K562 (cell line): ENCODE results near the gene GDAP1L1. TPM values are rescaled to one million over a fixed set of nuclear protein-coding genes. Genes with fewer than 3 reads are reported as not detected.

Source experiments
- DNMT1 ChIP-seq: fragments of 450-650 bp; IDR thresholded peaks from 2 replicates; pipeline ENCODE4 v1.6.1; 2016; ENCODE audit warnings: antibody characterized with exemption, mild to moderate bottlenecking
- ELF4 ChIP-seq: fragments of 450-650 bp; formaldehyde crosslinking; IDR thresholded peaks from 2 replicates; pipeline ENCODE4 v1.4.0; 2022; ENCODE audit warnings: missing genetic modification characterization
- ETS2 ChIP-seq: IDR thresholded peaks from 2 replicates; pipeline ENCODE4 v1.6.1; 2016; ENCODE audit warnings: borderline replicate concordance, missing genetic modification characterization, mild to moderate bottlenecking, moderate library complexity, missing compliant biosample characterization; ENCODE audit not compliant: poor library complexity, severe bottlenecking
- HDAC1 ChIP-seq, 2 experiments: fragments of 450-650 bp; IDR thresholded peaks; 2 replicates each; pipeline ENCODE4 v1.6.1; 2016 to 2017; ENCODE audit warnings: inconsistent platforms in 1 of 2, mild to moderate bottlenecking in 1 of 2, moderate library complexity in 1 of 2
- HDAC6 ChIP-seq: IDR thresholded peaks from 2 replicates; pipeline ENCODE4 v1.6.1; 2012; ENCODE audit warnings: low read depth, mild to moderate bottlenecking, control low read depth, inconsistent platforms, low read length, moderate library complexity
- ILK ChIP-seq: fragments of 450-650 bp; IDR thresholded peaks from 2 replicates; pipeline ENCODE4 v1.6.1; 2016; ENCODE audit warnings: missing genetic modification characterization, low read depth, mild to moderate bottlenecking, missing compliant biosample characterization, moderate library complexity, borderline replicate concordance
- MCM5 ChIP-seq: fragments of 450-650 bp; IDR thresholded peaks from 2 replicates; pipeline ENCODE4 v1.6.1; 2016; ENCODE audit warnings: low read depth
- NFRKB ChIP-seq: fragments of 450-650 bp; IDR thresholded peaks from 2 replicates; pipeline ENCODE4 v1.6.1; 2016; ENCODE audit warnings: low read depth
- PHB2 ChIP-seq: fragments of 450-650 bp; IDR thresholded peaks from 2 replicates; pipeline ENCODE4 v1.6.1; 2017; ENCODE audit warnings: low read depth
- POLR3G ChIP-seq: IDR thresholded peaks from 2 replicates; pipeline ENCODE4 v1.6.1; 2011; ENCODE audit not compliant: insufficient read length, insufficient replicate concordance; ENCODE audit errors: extremely low read depth
- SMARCC2 ChIP-seq: fragments of 450-650 bp; IDR thresholded peaks from 2 replicates; pipeline ENCODE4 v1.6.1; 2017; ENCODE audit warnings: antibody characterized with exemption, moderate library complexity, mild to moderate bottlenecking, low read depth
- XRCC3 ChIP-seq: fragments of 450-650 bp; IDR thresholded peaks from 2 replicates; pipeline ENCODE4 v1.6.1; 2017; ENCODE audit warnings: mild to moderate bottlenecking, moderate library complexity
- ZBTB2 ChIP-seq: fragments of 450-650 bp; IDR thresholded peaks from 2 replicates; pipeline ENCODE4 v1.6.1; 2016; ENCODE audit warnings: antibody characterized with exemption
- ZNF41 ChIP-seq: fragments of 250-450 bp; sonication (Bioruptor Pico); conservative IDR thresholded peaks from 2 replicates; pipeline ENCODE4 v1.4.0; 2020; ENCODE audit warnings: mild to moderate bottlenecking
- ZNF436 ChIP-seq: fragments of 250-450, 450-650 bp; sonication (Bioruptor Pico); formaldehyde crosslinking; IDR thresholded peaks from 2 replicates; pipeline ENCODE4 v1.7.0; 2020; ENCODE audit warnings: mild to moderate bottlenecking
- polyA plus RNA-seq, 8 experiments: library from polyadenylated mRNA; depleted of rRNA in 4 of 8; stranded (reverse) in 5 of 8; unstranded in 3 of 8; fragments of >200 nt; fragmentation: Nextera tagmentation in 2 of 8; fragmentation: Illumina TruSeq in 1 of 8; extraction: Ambion mirVana in 2 of 8; extraction: Trizol in 1 of 8; gene quantifications; 2 replicates each; pipeline versions ENCODE4 v1.2.1 to v1.2.3, GENCODE V29; 2011 to 2014; ENCODE audit warnings: inconsistent platforms in 1 of 8, missing spikeins in 1 of 8
- total RNA-seq, 7 experiments: library from RNA; depleted of rRNA in 6 of 7; stranded (reverse); fragments of >200 nt in 6 of 7; fragmentation: Illumina TruSeq in 2 of 7; extraction: Trizol in 2 of 7; gene quantifications; 2 replicates each; pipeline versions ENCODE4 v1.2.1 to v1.2.3, GENCODE V29; 2011 to 2021; ENCODE audit warnings: low replicate concordance in 1 of 7
- TF ChIP-seq, protein P1 (sequence below): fragments of 450-650 bp; IDR thresholded peaks from 2 replicates; pipeline ENCODE4 v1.6.1; 2016; ENCODE audit warnings: low read depth
- TF ChIP-seq, protein P2 (sequence below): fragments of 450-650 bp; formaldehyde crosslinking; IDR thresholded peaks from 2 replicates; pipeline ENCODE4 v1.4.0; 2020; ENCODE audit warnings: mild to moderate bottlenecking

The GDAP1L1 gene
- total and polyA plus RNA-seq, 9 of the 15 experiments (the other 6 are each of a cell fraction or from before 2014, with no cell fraction given) = 0.06 to 0.40 (median 0.19) TPM; not detected in 5

GRCh38 chr20:44209686-44210405 is 37.3 kb upstream of the GDAP1L1 start (continued):
- TF ChIP-seq ZBTB2 (no peak), HDAC1 (IDR thresholded peaks at IDR 0.05) (no peak), ZNF41 (CRISPR knock-in tag) (no peak), SMARCC2 (peak; percentile 26), HDAC6 (no peak), POLR3G (no peak), ZNF436 (CRISPR knock-in tag) (no peak), XRCC3 (no peak), NFRKB (no peak), ETS2 (tag) (no peak), DNMT1 (0 out of 2 replicates have a peak, but pooled peaks have one; percentile 63), PHB2 (no peak), ILK (no peak), MCM5 (no peak), ELF4 (CRISPR knock-in tag) (no peak)
- TF ChIP-seq, protein P1, sequence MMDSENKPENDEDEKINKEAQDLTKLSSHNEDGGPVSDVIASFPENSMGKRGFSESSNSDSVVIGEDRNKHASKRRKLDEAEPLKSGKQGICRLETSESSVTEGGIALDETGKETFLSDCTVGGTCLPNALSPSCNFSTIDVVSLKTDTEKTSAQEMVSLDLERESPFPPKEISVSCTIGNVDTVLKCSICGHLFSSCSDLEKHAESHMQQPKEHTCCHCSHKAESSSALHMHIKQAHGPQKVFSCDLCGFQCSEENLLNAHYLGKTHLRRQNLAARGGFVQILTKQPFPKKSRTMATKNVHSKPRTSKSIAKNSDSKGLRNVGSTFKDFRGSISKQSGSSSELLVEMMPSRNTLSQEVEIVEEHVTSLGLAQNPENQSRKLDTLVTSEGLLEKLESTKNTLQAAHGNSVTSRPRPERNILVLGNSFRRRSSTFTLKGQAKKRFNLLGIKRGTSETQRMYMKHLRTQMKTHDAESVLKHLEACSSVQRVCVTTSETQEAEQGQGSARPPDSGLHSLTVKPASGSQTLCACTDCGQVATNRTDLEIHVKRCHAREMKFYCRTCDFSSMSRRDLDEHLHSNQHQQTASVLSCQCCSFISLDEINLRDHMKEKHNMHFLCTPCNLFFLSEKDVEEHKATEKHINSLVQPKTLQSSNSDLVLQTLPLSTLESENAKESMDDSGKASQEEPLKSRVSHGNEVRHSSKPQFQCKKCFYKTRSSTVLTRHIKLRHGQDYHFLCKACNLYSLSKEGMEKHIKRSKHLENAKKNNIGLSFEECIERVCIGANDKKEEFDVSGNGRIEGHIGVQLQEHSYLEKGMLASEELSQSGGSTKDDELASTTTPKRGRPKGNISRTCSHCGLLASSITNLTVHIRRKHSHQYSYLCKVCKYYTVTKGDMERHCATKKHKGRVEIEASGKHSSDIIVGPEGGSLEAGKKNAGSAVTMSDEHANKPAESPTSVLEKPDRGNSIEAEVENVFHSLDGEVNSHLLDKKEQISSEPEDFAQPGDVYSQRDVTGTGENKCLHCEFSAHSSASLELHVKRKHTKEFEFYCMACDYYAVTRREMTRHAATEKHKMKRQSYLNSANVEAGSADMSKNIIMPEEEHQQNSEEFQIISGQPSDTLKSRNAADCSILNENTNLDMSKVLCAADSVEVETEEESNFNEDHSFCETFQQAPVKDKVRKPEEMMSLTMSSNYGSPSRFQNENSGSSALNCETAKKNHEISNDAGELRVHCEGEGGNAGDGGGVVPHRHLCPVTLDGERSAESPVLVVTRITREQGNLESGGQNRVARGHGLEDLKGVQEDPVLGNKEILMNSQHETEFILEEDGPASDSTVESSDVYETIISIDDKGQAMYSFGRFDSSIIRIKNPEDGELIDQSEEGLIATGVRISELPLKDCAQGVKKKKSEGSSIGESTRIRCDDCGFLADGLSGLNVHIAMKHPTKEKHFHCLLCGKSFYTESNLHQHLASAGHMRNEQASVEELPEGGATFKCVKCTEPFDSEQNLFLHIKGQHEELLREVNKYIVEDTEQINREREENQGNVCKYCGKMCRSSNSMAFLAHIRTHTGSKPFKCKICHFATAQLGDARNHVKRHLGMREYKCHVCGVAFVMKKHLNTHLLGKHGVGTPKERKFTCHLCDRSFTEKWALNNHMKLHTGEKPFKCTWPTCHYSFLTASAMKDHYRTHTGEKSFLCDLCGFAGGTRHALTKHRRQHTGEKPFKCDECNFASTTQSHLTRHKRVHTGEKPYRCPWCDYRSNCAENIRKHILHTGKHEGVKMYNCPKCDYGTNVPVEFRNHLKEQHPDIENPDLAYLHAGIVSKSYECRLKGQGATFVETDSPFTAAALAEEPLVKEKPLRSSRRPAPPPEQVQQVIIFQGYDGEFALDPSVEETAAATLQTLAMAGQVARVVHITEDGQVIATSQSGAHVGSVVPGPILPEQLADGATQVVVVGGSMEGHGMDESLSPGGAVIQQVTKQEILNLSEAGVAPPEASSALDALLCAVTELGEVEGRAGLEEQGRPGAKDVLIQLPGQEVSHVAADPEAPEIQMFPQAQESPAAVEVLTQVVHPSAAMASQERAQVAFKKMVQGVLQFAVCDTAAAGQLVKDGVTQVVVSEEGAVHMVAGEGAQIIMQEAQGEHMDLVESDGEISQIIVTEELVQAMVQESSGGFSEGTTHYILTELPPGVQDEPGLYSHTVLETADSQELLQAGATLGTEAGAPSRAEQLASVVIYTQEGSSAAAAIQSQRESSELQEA = peak; percentile 22; the same call in 1 of the 2 replicates
- TF ChIP-seq, protein P2, sequence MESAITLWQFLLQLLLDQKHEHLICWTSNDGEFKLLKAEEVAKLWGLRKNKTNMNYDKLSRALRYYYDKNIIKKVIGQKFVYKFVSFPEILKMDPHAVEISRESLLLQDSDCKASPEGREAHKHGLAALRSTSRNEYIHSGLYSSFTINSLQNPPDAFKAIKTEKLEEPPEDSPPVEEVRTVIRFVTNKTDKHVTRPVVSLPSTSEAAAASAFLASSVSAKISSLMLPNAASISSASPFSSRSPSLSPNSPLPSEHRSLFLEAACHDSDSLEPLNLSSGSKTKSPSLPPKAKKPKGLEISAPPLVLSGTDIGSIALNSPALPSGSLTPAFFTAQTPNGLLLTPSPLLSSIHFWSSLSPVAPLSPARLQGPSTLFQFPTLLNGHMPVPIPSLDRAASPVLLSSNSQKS (CRISPR knock-in tag) = no peak
